ENCODE measurements around the gene RASA4. TPM values are rescaled to one million over a fixed set of nuclear protein-coding genes. Genes with fewer than 3 reads are reported as not detected.
"Not testable (repeated sequence)": the region's sequence is repeated elsewhere in the genome, so short reads cannot be mapped to it uniquely, and the experiment has no call there.

RASA4 gene
- polyA plus RNA-seq, 1 donor (not counting 4 experiments of a cell fraction or from before 2014, with no cell fraction given) = 1.1 TPM

GRCh38 chr7:102542083-102542482, 74.5 kb downstream of the RASA4 start:
- H3K9me1 ChIP-seq (ENCODE audit: control insufficient read depth, extremely low read depth, insufficient read depth, low read length); H3K4me1 ChIP-seq (ENCODE audit: control insufficient read depth, extremely low read depth, insufficient read depth, low read length); dilution Hi-C loops (cut with MboI; ENCODE audit: extremely low pct_ligation_motif_present, low sequenced_read_pairs); H3K36me3 ChIP-seq (ENCODE audit: control insufficient read depth in 2 of 2, extremely low read depth in 1 of 2, insufficient read depth in 2 of 2, low read length in 2 of 2); H3K27ac ChIP-seq (ENCODE audit: control insufficient read depth, insufficient read depth, low read length); H3K4me2 ChIP-seq (ENCODE audit: control insufficient read depth, extremely low read depth, insufficient read depth, low read depth, low read length); H3K9me3 ChIP-seq (ENCODE audit: control insufficient read depth, low read depth, low read length); DNase-seq (ENCODE audit: low read depth, low spot score); H3K9ac ChIP-seq (ENCODE audit: control insufficient read depth, extremely low read depth, insufficient read depth, low read length); H4K20me1 ChIP-seq (ENCODE audit: control insufficient read depth, extremely low read depth, insufficient read depth, low read length); H3K27me3 ChIP-seq (ENCODE audit: control insufficient read depth, extremely low read depth, insufficient read depth, low read length); H3K4me3 ChIP-seq (ENCODE audit: control insufficient read depth in 2 of 3, extremely low read depth in 1 of 3, insufficient read depth in 2 of 3, low read depth in 1 of 3, low read length in 3 of 3); H3K79me2 ChIP-seq (ENCODE audit: control insufficient read depth, insufficient read depth, low read length); H2AFZ ChIP-seq (ENCODE audit: control insufficient read depth, low read length); FAIRE-seq: not testable (repeated sequence)

- H4K20me1 ChIP-seq (ENCODE audit: control insufficient read depth, extremely low read depth, insufficient read depth, low read length); FAIRE-seq; dilution Hi-C loops (cut with MboI; ENCODE audit: extremely low pct_ligation_motif_present, low sequenced_read_pairs): not testable (repeated sequence)
Observed at GRCh38 chr7:102540604-102541003, 76.0 kb downstream of the RASA4 start.

GRCh38 chr7:102535062-102535615, 81.4 kb downstream of the RASA4 start:
- not testable (repeated sequence) for FAIRE-seq; DNase-seq (ENCODE audit: low read depth, low spot score)

More at GRCh38 chr7:102540604-102541003, 76.0 kb downstream of the RASA4 start:
- H3K4me2 ChIP-seq (ENCODE audit: control insufficient read depth, extremely low read depth, insufficient read depth, low read depth, low read length); H3K9ac ChIP-seq (ENCODE audit: control insufficient read depth, extremely low read depth, insufficient read depth, low read length); H2AFZ ChIP-seq (ENCODE audit: control insufficient read depth, low read length); H3K79me2 ChIP-seq (ENCODE audit: control insufficient read depth, insufficient read depth, low read length); H3K9me1 ChIP-seq (ENCODE audit: control insufficient read depth, extremely low read depth, insufficient read depth, low read length); H3K4me1 ChIP-seq (ENCODE audit: control insufficient read depth, extremely low read depth, insufficient read depth, low read length); H3K27ac ChIP-seq (ENCODE audit: control insufficient read depth, insufficient read depth, low read length); H3K27me3 ChIP-seq (ENCODE audit: control insufficient read depth, extremely low read depth, insufficient read depth, low read length); H3K9me3 ChIP-seq (ENCODE audit: control insufficient read depth, low read depth, low read length); DNase-seq (ENCODE audit: low read depth, low spot score); H3K36me3 ChIP-seq (ENCODE audit: control insufficient read depth in 2 of 2, extremely low read depth in 1 of 2, insufficient read depth in 2 of 2, low read length in 2 of 2); H3K4me3 ChIP-seq (ENCODE audit: control insufficient read depth in 2 of 3, extremely low read depth in 1 of 3, insufficient read depth in 2 of 3, low read depth in 1 of 3, low read length in 3 of 3): not testable (repeated sequence)

GRCh38 chr7:102532127-102532526, 84.4 kb downstream of the RASA4 start:
- H3K27ac ChIP-seq (ENCODE audit: control insufficient read depth, insufficient read depth, low read length); H3K4me2 ChIP-seq (ENCODE audit: control insufficient read depth, extremely low read depth, insufficient read depth, low read depth, low read length); H3K27me3 ChIP-seq (ENCODE audit: control insufficient read depth, extremely low read depth, insufficient read depth, low read length); DNase-seq (ENCODE audit: low read depth, low spot score); H3K9ac ChIP-seq (ENCODE audit: control insufficient read depth, extremely low read depth, insufficient read depth, low read length); FAIRE-seq; H3K4me1 ChIP-seq (ENCODE audit: control insufficient read depth, extremely low read depth, insufficient read depth, low read length); H3K4me3 ChIP-seq (ENCODE audit: control insufficient read depth in 2 of 3, extremely low read depth in 1 of 3, insufficient read depth in 2 of 3, low read depth in 1 of 3, low read length in 3 of 3); H3K9me1 ChIP-seq (ENCODE audit: control insufficient read depth, extremely low read depth, insufficient read depth, low read length); H2AFZ ChIP-seq (ENCODE audit: control insufficient read depth, low read length); H3K79me2 ChIP-seq (ENCODE audit: control insufficient read depth, insufficient read depth, low read length); H4K20me1 ChIP-seq (ENCODE audit: control insufficient read depth, extremely low read depth, insufficient read depth, low read length); H3K36me3 ChIP-seq (ENCODE audit: control insufficient read depth in 2 of 2, extremely low read depth in 1 of 2, insufficient read depth in 2 of 2, low read length in 2 of 2); H3K9me3 ChIP-seq (ENCODE audit: control insufficient read depth, low read depth, low read length); dilution Hi-C loops (cut with MboI; ENCODE audit: extremely low pct_ligation_motif_present, low sequenced_read_pairs): not testable (repeated sequence)

More at GRCh38 chr7:102535062-102535615, 81.4 kb downstream of the RASA4 start:
- H3K27me3 ChIP-seq (ENCODE audit: control insufficient read depth, extremely low read depth, insufficient read depth, low read length); H3K4me1 ChIP-seq (ENCODE audit: control insufficient read depth, extremely low read depth, insufficient read depth, low read length); H3K9me3 ChIP-seq (ENCODE audit: control insufficient read depth, low read depth, low read length); H3K9ac ChIP-seq (ENCODE audit: control insufficient read depth, extremely low read depth, insufficient read depth, low read length); dilution Hi-C loops (cut with MboI; ENCODE audit: extremely low pct_ligation_motif_present, low sequenced_read_pairs); H3K4me3 ChIP-seq (ENCODE audit: control insufficient read depth in 2 of 3, extremely low read depth in 1 of 3, insufficient read depth in 2 of 3, low read depth in 1 of 3, low read length in 3 of 3); H3K27ac ChIP-seq (ENCODE audit: control insufficient read depth, insufficient read depth, low read length); H2AFZ ChIP-seq (ENCODE audit: control insufficient read depth, low read length); H3K4me2 ChIP-seq (ENCODE audit: control insufficient read depth, extremely low read depth, insufficient read depth, low read depth, low read length); H3K36me3 ChIP-seq (ENCODE audit: control insufficient read depth in 2 of 2, extremely low read depth in 1 of 2, insufficient read depth in 2 of 2, low read length in 2 of 2); H3K79me2 ChIP-seq (ENCODE audit: control insufficient read depth, insufficient read depth, low read length); H3K9me1 ChIP-seq (ENCODE audit: control insufficient read depth, extremely low read depth, insufficient read depth, low read length); H4K20me1 ChIP-seq (ENCODE audit: control insufficient read depth, extremely low read depth, insufficient read depth, low read length): not testable (repeated sequence)

- H3K9me1 ChIP-seq (ENCODE audit: control insufficient read depth, extremely low read depth, insufficient read depth, low read length); H3K79me2 ChIP-seq (ENCODE audit: control insufficient read depth, insufficient read depth, low read length); H3K36me3 ChIP-seq (ENCODE audit: control insufficient read depth in 2 of 2, extremely low read depth in 1 of 2, insufficient read depth in 2 of 2, low read length in 2 of 2); dilution Hi-C loops (cut with MboI; ENCODE audit: extremely low pct_ligation_motif_present, low sequenced_read_pairs); H2AFZ ChIP-seq (ENCODE audit: control insufficient read depth, low read length); H3K4me3 ChIP-seq (ENCODE audit: control insufficient read depth in 2 of 3, extremely low read depth in 1 of 3, insufficient read depth in 2 of 3, low read depth in 1 of 3, low read length in 3 of 3); DNase-seq (ENCODE audit: low read depth, low spot score); H3K27me3 ChIP-seq (ENCODE audit: control insufficient read depth, extremely low read depth, insufficient read depth, low read length); H3K27ac ChIP-seq (ENCODE audit: control insufficient read depth, insufficient read depth, low read length); H3K4me2 ChIP-seq (ENCODE audit: control insufficient read depth, extremely low read depth, insufficient read depth, low read depth, low read length); H3K4me1 ChIP-seq (ENCODE audit: control insufficient read depth, extremely low read depth, insufficient read depth, low read length); FAIRE-seq; H3K9me3 ChIP-seq (ENCODE audit: control insufficient read depth, low read depth, low read length); H4K20me1 ChIP-seq (ENCODE audit: control insufficient read depth, extremely low read depth, insufficient read depth, low read length); H3K9ac ChIP-seq (ENCODE audit: control insufficient read depth, extremely low read depth, insufficient read depth, low read length): not testable (repeated sequence)
Observed at GRCh38 chr7:102531583-102531982, 85.0 kb downstream of the RASA4 start.
